Measurements from ENCODE around the gene ZBTB12.
A peak's percentile ranks its signal among the peaks of the same experiment; 100 is the strongest.

The ZBTB12 gene

DNA sequence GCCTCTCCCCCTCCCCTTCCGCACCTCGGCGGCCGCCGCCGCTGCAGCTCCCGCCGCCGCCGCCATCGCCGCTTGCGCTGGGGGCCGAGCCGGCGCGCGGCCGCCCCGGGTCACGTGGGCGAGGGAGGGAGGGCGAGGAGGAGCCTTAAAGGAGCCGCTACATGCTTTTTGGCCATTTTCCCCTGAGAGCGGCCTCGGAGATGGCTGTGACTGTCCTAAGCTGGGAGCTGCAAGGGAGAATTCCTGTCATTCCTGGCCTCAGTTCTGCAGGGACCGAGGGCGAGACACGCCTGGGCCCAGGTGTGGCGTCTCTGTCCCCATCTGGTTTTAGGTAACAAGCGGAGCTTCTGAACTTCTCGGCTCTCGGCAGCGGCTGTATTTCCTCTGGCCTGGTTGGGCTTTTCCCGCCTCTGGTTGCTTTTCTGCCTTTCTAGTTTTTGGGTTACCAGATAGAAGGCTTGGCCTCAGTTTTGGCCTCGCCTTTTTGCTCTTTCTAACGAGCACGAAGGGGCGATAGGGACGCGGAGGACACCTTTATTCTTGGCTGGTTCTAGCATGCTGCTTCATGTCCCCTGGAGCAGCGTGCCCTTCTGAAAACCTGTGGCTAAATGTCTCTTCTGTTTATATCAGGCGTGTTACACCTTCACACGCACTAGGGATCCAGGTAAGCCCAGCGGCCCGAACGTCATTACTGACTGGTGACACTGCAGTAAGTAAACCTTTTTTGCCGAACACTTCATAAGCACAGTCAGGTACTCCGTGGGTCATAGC, 4.1 kb downstream of the ZBTB12 start, which contains the start of gene EHMT2 (continued):
- TF ChIP-seq ZBTB48 (tag by site-specific recombination; IDR thresholded peaks at IDR 0.05), result no peak
- TF ChIP-seq, protein P1, sequence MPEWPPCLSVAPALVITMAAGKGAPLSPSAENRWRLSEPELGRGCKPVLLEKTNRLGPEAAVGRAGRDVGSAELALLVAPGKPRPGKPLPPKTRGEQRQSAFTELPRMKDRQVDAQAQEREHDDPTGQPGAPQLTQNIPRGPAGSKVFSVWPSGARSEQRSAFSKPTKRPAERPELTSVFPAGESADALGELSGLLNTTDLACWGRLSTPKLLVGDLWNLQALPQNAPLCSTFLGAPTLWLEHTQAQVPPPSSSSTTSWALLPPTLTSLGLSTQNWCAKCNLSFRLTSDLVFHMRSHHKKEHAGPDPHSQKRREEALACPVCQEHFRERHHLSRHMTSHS (tag by site-specific recombination; IDR thresholded peaks at IDR 0.05), result no peak
- TF ChIP-seq PRDM1 (tag by site-specific recombination; IDR thresholded peaks at IDR 0.05), result no peak
- peak; percentile 51; the same call in 1 of the 2 replicates for TF ChIP-seq KLF8 (tag by site-specific recombination; IDR thresholded peaks at IDR 0.05)
- no peak for TF ChIP-seq ZNF335 (tag by site-specific recombination; conservative IDR thresholded peaks at IDR 0.05)
- TF ChIP-seq, protein P2, sequence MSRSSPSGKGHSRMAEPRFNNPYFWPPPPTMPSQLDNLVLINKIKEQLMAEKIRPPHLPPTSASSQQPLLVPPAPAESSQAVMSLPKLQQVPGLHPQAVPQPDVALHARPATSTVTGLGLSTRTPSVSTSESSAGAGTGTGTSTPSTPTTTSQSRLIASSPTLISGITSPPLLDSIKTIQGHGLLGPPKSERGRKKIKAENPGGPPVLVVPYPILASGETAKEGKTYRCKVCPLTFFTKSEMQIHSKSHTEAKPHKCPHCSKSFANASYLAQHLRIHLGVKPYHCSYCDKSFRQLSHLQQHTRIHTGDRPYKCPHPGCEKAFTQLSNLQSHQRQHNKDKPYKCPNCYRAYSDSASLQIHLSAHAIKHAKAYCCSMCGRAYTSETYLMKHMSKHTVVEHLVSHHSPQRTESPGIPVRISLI (tag by site-specific recombination; IDR thresholded peaks at IDR 0.05), result no peak
- TF ChIP-seq, protein P3, sequence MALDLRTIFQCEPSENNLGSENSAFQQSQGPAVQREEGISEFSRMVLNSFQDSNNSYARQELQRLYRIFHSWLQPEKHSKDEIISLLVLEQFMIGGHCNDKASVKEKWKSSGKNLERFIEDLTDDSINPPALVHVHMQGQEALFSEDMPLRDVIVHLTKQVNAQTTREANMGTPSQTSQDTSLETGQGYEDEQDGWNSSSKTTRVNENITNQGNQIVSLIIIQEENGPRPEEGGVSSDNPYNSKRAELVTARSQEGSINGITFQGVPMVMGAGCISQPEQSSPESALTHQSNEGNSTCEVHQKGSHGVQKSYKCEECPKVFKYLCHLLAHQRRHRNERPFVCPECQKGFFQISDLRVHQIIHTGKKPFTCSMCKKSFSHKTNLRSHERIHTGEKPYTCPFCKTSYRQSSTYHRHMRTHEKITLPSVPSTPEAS (tag by site-specific recombination; IDR thresholded peaks at IDR 0.05), result no peak
- TF ChIP-seq KLF7 (tag by site-specific recombination; IDR thresholded peaks at IDR 0.05; ENCODE audit: borderline replicate concordance), result no peak
- TF ChIP-seq, protein P4, sequence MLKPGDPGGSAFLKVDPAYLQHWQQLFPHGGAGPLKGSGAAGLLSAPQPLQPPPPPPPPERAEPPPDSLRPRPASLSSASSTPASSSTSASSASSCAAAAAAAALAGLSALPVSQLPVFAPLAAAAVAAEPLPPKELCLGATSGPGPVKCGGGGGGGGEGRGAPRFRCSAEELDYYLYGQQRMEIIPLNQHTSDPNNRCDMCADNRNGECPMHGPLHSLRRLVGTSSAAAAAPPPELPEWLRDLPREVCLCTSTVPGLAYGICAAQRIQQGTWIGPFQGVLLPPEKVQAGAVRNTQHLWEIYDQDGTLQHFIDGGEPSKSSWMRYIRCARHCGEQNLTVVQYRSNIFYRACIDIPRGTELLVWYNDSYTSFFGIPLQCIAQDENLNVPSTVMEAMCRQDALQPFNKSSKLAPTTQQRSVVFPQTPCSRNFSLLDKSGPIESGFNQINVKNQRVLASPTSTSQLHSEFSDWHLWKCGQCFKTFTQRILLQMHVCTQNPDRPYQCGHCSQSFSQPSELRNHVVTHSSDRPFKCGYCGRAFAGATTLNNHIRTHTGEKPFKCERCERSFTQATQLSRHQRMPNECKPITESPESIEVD (tag by site-specific recombination; IDR thresholded peaks at IDR 0.05), result no peak
- no peak for TF ChIP-seq ZNF701 (tag by site-specific recombination; IDR thresholded peaks at IDR 0.05)
- TF ChIP-seq, protein P5, sequence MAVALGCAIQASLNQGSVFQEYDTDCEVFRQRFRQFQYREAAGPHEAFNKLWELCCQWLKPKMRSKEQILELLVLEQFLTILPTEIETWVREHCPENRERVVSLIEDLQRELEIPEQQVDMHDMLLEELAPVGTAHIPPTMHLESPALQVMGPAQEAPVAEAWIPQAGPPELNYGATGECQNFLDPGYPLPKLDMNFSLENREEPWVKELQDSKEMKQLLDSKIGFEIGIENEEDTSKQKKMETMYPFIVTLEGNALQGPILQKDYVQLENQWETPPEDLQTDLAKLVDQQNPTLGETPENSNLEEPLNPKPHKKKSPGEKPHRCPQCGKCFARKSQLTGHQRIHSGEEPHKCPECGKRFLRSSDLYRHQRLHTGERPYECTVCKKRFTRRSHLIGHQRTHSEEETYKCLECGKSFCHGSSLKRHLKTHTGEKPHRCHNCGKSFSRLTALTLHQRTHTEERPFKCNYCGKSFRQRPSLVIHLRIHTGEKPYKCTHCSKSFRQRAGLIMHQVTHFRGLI (tag by site-specific recombination; IDR thresholded peaks at IDR 0.05), result peak; percentile 97
- TF ChIP-seq IKZF3 (tag by site-specific recombination; IDR thresholded peaks at IDR 0.05), result peak; percentile 61; the same call in 1 of the 2 replicates
- TF ChIP-seq ZNF658 (tag by site-specific recombination; IDR thresholded peaks at IDR 0.05), result no peak
- TF ChIP-seq ZNF354C (tag by site-specific recombination; IDR thresholded peaks at IDR 0.05; ENCODE audit: borderline replicate concordance, low read depth), result no peak
- TF ChIP-seq ZNF830 (tag by site-specific recombination; IDR thresholded peaks at IDR 0.05; ENCODE audit: low read depth), result no peak
- TF ChIP-seq ZNF10 (tag by site-specific recombination; IDR thresholded peaks at IDR 0.05), result no peak
- no peak for TF ChIP-seq REPIN1 (tag by site-specific recombination; IDR thresholded peaks at IDR 0.05; ENCODE audit: low read depth)
- no peak for TF ChIP-seq BCL11A (tag by site-specific recombination; IDR thresholded peaks at IDR 0.05; ENCODE audit: low read depth)
- no peak for TF ChIP-seq ZNF423 (tag by site-specific recombination; IDR thresholded peaks at IDR 0.05)
- TF ChIP-seq, protein P6, sequence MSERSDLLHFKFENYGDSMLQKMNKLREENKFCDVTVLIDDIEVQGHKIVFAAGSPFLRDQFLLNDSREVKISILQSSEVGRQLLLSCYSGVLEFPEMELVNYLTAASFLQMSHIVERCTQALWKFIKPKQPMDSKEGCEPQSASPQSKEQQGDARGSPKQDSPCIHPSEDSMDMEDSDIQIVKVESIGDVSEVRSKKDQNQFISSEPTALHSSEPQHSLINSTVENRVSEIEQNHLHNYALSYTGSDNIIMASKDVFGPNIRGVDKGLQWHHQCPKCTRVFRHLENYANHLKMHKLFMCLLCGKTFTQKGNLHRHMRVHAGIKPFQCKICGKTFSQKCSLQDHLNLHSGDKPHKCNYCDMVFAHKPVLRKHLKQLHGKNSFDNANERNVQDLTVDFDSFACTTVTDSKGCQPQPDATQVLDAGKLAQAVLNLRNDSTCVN (tag by site-specific recombination; optimal IDR thresholded peaks at IDR 0.05), result peak; percentile 45
- no peak for TF ChIP-seq MZF1 (tag by site-specific recombination; IDR thresholded peaks at IDR 0.05; ENCODE audit: borderline replicate concordance)
- no peak for TF ChIP-seq ZNF132 (tag by site-specific recombination; IDR thresholded peaks at IDR 0.05; ENCODE audit: borderline replicate concordance)
